ENCODE data around the gene ADIPOR2.
"Not testable (repeated sequence)": the region's sequence is repeated elsewhere in the genome, so short reads cannot be mapped to it uniquely, and the experiment has no call there.

ADIPOR2 gene

DNA sequence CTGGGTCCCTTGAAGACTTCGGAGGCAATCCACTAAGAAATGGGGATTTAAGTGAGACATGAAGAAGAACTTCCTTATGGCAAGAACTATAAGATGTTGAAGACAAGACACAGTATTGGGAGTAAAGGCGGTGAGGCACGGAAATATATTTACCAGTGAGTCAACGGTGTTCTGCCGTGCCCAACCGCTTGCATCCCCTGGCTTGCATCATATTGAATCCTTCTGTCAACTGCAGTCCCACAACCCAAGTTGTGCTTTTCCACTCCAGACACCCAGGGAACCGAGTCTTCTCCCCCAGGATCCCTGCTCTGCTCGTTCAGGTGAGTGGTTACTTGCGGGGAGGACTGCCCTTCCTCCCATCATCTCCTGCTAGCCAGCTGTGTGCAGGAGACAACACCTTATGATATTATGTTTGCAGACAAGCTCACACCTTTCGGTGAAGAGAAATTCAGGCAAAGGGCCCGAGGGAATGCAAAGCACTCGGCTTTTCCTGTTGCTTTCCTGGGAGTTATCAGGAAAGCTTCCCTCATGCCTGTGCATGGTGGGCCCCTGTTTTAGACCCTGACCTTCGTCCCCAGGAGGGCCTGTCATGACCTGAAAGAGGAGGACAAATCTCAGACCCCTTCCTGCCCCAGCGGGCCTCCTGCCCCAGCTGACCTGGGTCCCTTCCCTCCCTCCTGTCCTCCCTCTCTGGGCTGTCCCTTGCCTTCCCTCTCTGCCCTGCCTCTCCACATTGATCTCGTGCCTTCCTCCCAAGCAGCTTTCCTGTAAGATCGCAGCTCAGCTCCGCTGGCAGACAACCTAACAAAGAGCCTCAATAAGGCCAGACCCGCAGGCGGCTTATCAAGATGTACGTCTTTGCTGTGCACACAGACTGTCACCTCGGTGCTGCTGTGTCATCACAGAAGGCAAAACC, 125.2 kb downstream of the ADIPOR2 start:
- no peak for DNase-seq

DNA sequence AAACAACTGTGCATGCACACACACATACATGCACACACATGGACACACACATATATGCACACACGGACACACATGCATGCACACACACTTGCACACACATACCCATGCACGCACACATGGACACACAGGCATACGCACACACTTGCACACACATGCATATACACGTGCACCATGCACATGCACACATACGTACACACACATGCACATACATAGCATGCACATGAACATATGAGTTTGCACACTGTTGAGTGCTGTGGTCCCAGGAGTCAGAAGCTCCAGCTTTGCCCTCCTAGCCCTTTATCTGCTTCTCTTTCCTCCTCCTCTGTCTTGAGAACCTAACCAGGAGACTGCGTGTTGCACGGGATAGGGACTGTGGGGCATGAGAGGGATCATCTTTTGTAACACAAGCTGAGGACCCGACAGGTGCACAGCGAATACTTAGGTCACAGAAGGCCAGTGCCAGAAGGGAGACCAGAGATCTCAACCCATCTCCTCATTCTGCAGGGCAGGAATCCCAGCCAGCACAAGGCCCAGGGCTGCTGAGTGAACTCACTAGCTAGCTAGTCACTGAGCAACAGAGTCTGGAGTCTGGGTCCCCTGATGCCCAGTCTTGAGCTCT, 126.0 kb downstream of the ADIPOR2 start:
- DNase-seq, result no peak

DNA sequence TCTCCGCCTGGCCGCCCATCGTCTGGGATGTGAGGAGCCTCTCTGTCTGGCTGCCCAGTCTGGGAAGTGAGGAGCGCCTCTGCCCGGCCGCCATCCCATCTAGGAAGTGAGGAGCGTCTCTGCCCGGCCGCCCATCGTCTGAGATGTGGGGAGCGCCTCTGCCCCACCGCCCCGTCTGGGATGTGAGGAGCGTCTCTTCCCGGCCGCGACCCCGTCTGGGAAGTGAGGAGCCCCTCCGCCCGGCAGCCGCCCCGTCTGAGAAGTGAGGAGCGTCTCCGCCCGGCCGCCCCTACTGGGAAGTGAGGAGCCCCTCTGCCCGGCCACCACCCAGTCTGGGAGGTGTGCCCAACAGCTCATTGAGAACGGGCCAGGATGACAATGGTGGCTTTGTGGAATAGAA, 127.1 kb downstream of the ADIPOR2 start:
- not testable (repeated sequence) for DNase-seq

- DNase-seq, result no peak
Observed at GRCh38 chr12:1819050-1819449, 128.2 kb downstream of the ADIPOR2 start.

DNA sequence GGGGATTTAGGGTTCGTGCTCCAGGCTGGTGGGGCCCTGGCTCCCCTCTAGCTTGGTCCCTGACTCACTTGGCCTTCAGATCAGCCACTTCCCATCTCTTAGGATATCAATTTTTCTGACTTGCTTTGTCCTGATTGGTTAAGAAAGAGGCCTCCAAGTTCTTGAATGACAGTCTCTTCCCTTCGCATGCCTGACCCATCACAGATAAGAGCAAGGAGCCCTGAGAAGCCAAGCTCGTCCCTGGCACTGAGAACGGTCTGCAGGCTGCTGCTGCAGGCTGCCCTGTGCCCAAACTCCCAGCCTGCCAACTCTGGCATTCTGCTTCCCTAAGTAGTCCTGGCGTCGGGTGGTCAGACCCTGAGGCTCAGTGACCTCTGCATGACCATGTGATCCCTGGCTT, 128.7 kb downstream of the ADIPOR2 start:
- DNase-seq, result no peak

DNA sequence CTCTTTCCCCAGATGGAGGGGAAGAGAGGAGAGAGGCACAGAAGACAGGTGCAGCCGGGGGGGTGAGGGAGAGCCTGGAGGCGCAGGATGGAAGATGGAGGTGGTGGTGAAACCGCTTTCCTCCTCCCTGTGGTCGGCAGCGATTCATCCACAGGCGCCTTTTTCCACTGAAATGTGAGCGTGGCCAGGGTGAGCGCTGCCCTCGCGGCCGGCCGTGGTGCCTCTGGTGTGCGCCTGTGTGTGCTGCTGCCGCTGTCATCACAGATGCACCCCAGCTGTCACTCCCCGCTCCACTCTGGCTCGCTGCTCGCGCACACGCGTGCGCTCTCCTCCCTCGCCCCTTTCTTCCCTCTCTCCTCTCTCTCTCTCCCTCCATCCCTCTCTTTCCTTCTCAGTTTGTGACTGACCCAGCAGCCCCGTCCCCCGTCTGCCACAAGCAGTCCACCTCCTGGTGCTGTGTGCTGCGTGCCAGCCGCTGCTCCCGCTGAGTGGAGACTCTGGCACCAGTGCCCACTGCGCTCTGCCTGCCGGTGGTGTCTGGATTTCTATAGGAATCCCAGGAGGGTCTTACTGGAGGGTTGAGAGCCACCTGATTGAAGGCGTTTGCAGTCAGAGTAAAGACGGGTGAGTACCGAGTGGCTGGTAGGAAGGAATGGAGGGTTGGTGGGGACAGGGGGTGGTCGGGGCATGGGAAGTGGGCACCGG, 129.5 kb downstream of the ADIPOR2 start, which contains the start of gene LRTM2:
Gene LRTM2, plus strand, starts transcription at position 375 of the 705 bp plus-strand sequence. CDS start 7,584 bp downstream, outside the sequence.
- DNase-seq, result no peak

DNA sequence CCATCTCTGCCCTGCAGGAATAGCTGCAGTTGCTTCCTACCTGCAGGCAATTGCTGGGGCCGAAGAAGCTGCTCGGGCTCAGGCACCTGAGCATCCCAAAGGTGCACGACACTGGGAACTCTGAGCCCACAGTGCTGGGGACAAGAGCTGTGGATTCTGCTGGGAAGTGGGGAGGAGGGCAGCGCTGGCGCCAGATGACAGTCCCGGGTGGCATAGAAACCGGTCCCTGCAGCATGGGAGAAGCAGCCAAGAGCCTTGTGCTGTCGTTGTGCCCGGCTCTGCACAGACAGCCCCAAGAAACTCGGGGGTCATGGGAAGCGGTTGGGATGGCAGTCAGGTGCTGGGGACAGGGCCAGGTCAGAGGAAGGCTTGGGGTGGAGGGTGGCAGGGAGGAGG, 130.0 kb downstream of the ADIPOR2 start:
- no peak for DNase-seq

- DNase-seq, result no peak
Observed at GRCh38 chr12:1821805-1822204, 130.9 kb downstream of the ADIPOR2 start.

- DNase-seq, result no peak
Observed at GRCh38 chr12:1822699-1823098, 131.8 kb downstream of the ADIPOR2 start.

GRCh38 chr12:1823237-1823636, 132.4 kb downstream of the ADIPOR2 start:
- DNase-seq, result no peak

GRCh38 chr12:1825382-1826102, 134.7 kb downstream of the ADIPOR2 start:
- DNase-seq, result no peak

DNA sequence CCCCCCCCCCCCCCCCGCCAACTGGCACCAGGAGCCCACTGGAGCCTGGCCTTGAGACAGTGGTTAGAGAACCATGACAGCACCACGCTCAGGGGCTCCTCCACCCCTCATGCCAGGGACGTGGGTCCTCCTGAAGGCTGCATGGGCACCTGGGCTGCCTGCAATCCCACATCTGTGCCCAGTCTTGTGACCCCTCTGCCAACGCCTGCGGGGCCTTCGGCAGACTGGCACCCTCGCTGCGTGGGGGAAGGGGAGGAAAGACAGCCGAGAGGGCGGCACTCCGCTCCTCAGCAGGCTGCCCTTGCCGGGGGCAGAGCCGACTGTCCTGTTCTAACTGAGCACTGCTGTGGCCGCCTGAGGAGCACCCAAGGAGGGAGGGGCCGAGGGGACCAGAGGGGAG, 135.5 kb downstream of the ADIPOR2 start:
- no peak for DNase-seq

GRCh38 chr12:1826867-1827705, 136.2 kb downstream of the ADIPOR2 start:
- no peak for DNase-seq

DNA sequence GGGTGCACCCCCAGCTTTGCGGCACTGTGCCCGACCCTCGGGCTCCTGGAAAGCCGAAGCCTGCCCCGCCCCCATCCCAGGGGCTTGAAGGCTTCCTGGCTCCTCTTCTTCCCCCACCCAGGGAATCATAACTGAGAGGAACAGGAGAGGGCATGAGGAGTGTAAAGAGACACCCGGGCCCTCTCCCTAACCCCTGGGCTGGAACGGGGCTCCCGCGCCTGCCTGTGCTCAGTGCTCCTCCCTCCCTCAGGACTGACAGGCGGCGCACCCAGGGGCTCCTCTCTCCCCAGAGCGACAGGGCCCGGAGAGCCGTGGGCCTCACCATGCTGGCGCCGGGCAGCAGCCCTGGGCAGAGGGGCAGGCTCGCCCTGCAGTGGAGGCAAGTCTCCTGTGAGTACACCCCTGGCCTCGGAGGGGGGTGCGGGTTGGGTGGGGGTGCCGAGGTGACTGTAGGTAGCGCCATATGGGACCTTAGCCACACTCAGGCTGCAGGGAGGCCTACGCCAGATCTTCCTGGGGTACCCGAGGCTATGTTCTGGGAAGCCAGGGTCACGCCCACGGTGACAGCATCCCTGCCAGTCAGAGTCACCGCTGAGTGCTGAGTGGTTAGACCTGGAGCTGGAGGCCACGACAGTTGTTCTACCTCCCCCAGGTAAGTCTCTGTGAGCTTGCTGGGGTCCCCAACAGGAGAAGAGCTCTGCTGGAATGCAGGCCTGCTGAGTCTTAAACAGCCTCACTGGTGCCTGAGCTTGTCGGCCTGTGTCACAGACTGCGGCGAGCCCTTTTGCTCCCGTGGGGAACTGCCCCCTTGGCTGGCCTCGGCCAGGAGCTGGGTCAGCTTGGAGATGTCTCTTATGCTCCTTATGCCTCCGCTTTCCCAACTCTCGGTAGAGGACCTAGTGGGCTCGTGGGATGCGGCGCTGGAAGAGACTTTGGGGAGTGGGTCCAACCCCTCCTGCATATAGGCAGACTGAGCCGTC, 137.2 kb downstream of the ADIPOR2 start:
- DNase-seq, result no peak

GRCh38 chr12:1828856-1829255, 138.0 kb downstream of the ADIPOR2 start:
- no peak for DNase-seq

DNA sequence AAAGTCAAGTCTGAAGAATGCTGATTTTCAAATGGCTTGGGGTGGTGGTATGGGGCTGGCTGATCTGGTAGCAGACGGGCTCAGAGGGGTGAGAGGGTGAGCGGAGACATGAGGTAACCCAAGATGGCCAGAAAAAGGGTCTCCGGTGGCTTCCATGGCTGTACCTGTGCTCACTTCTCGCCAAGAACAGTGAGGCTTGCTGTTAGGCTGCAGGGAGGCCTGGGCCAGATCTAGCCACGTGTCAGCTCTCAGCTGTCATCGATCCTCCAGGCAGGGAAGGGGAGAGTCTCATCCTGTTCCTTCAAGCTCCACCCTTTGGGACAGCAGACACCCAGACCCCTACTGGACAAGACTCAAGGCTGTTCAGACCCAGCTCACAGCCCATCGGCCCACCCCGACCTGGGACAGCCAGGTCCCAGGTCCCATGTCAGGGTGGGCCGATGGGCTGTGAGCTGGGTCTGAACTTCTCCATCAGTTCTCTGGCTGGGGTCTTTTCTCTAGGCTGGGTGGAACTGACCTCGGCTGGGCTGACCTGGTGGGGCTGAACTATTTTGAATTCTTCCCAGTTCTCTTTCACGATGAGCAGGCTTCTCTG, 138.5 kb downstream of the ADIPOR2 start:
- no peak for DNase-seq

DNA sequence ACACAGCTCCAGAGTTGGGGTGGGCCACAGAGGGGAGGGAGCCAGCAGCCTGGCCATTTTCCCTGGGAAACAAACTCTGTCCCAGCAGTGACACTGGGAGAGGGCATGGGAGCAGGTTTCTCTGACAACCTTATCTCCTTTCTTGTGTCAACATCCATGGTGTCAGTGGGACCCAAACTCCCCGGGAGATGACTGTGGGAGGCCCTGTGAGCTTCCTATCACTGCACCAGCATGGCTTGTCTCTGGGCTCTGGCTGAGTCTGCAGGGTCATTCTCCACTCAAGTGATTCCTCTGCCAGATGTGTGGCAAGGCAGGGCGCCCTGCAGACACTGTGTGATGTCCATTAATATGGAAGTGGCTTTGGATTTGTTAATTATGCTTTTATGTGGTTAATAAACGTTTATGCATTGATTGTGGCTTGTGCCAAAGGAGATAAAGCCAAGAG, 139.6 kb downstream of the ADIPOR2 start:
- no peak for DNase-seq

- no peak for DNase-seq
Observed at GRCh38 chr12:1830981-1831963, 140.4 kb downstream of the ADIPOR2 start.

Measured in 8988T (cell line).